IMR-90 (cell line): ENCODE measurements around the gene UBAC1. TPM values are rescaled to one million over a fixed set of nuclear protein-coding genes. Genes with fewer than 3 reads are reported as not detected.

Source experiments
- ATAC-seq: fragments of 200-7000 bp; cut with Tn5 transposase; 2 replicates; pipeline ENCODE4 v1.9.1; 2020; ENCODE audit warnings: low read depth, mild to moderate bottlenecking, moderate library complexity
- BruUV-seq: library from RNA; stranded (reverse); fragments of 400-500 nt; replicated peaks from 2 replicates; lab custom pipeline; 2021; lab: Mats Ljungman, UMichigan
- CTCF ChIA-PET: fragments of 300-600 bp; formaldehyde crosslinking; extraction: SDS; loops from one replicate; lab custom pipeline; 2021; ENCODE audit warnings: antibody characterized with exemption; lab: Yijun Ruan, JAX
- POLR2A ChIA-PET: fragments of 300-600 bp; sonication (Branson Sonifier 250); formaldehyde crosslinking; loops from one replicate; lab custom pipeline; 2022; ENCODE audit warnings: antibody characterized with exemption; ENCODE audit not compliant: unreplicated experiment; lab: Charles Lee
- DNase-seq: peaks from one replicate; pipeline ENCODE4 v3.0.0; 2013
- H2AFZ ChIP-seq: replicated peaks from 2 replicates; pipeline ENCODE3; 2013; ENCODE audit warnings: low read length, mild to moderate bottlenecking; ENCODE audit not compliant: poor library complexity
- H2AK5ac ChIP-seq: 2 replicates; pipeline ENCODE4 v1.6.1; 2013; ENCODE audit warnings: low read depth, low read length, inconsistent platforms
- H2AK9ac ChIP-seq: replicated peaks from 2 replicates; pipeline ENCODE3; 2013; ENCODE audit warnings: mild to moderate bottlenecking, low read depth, low read length, moderate library complexity; ENCODE audit not compliant: poor library complexity
- H2BK120ac ChIP-seq: 2 replicates; pipeline ENCODE4 v1.6.1; 2013; ENCODE audit warnings: low read depth, low read length, inconsistent platforms
- H2BK15ac ChIP-seq: 3 replicates; pipeline ENCODE4 v1.6.1; 2013; ENCODE audit warnings: low read depth, low read length, inconsistent platforms
- H2BK20ac ChIP-seq: 2 replicates; pipeline ENCODE4 v1.6.1; 2013; ENCODE audit warnings: low read depth, mild to moderate bottlenecking, inconsistent platforms, low read length, moderate library complexity
- H2BK5ac ChIP-seq: 2 replicates; pipeline ENCODE4 v1.6.1; 2013; ENCODE audit warnings: mild to moderate bottlenecking, low read depth, low read length, inconsistent platforms; ENCODE audit not compliant: poor library complexity, severe bottlenecking
- H3K14ac ChIP-seq: replicated peaks from 2 replicates; pipeline ENCODE4 v1.6.1; 2013; ENCODE audit warnings: low read depth, low read length, inconsistent platforms
- H3K18ac ChIP-seq: 2 replicates; pipeline ENCODE4 v1.6.1; 2013; ENCODE audit warnings: low read depth, low read length, control low read depth
- H3K23ac ChIP-seq: 2 replicates; pipeline ENCODE4 v1.6.1; 2013; ENCODE audit warnings: low read depth, low read length, inconsistent platforms
- H3K27ac ChIP-seq: 2 replicates; pipeline ENCODE4 v1.5.1; 2013; ENCODE audit warnings: mild to moderate bottlenecking, control low read depth, low read length; ENCODE audit not compliant: insufficient read depth
- H3K27me3 ChIP-seq: 2 replicates; pipeline ENCODE4 v1.6.1; 2013; ENCODE audit warnings: low read length; ENCODE audit not compliant: control insufficient read depth, insufficient read depth
- H3K36me3 ChIP-seq: 2 replicates; pipeline ENCODE4 v1.6.1; 2013; ENCODE audit warnings: low read length, mixed read lengths; ENCODE audit not compliant: control insufficient read depth, insufficient read depth
- H3K4ac ChIP-seq: 2 replicates; pipeline ENCODE4 v1.6.1; 2013; ENCODE audit warnings: low read depth, low read length, inconsistent platforms
- H3K4me1 ChIP-seq: 2 replicates; pipeline ENCODE4 v1.6.1; 2013; ENCODE audit warnings: low read length, mixed read lengths; ENCODE audit not compliant: control insufficient read depth, insufficient read depth
- H3K4me2 ChIP-seq: 2 replicates; pipeline ENCODE4 v1.6.1; 2013; ENCODE audit warnings: low read depth, mild to moderate bottlenecking, control low read depth, low read length, moderate library complexity
- H3K4me3 ChIP-seq: 2 replicates; pipeline ENCODE4 v1.5.1; 2013; ENCODE audit warnings: low read depth, mild to moderate bottlenecking, control low read depth, low read length, moderate library complexity; ENCODE audit not compliant: insufficient read depth
- H3K56ac ChIP-seq: 2 replicates; pipeline ENCODE4 v1.6.1; 2013; ENCODE audit warnings: low read length, inconsistent platforms; ENCODE audit not compliant: insufficient read depth; ENCODE audit errors: extremely low read depth
- H3K79me1 ChIP-seq, 2 experiments: 2 replicates each; pipeline ENCODE4 v1.6.1; 2013; ENCODE audit warnings: low read length in 2 of 2, inconsistent platforms in 1 of 2, low read depth in 1 of 2
- H3K9ac ChIP-seq: 2 replicates; pipeline ENCODE4 v1.6.1; 2013; ENCODE audit warnings: low read depth, low read length, control low read depth
- H3K9me1 ChIP-seq: 2 replicates; pipeline ENCODE4 v1.6.1; 2013; ENCODE audit warnings: low read length, inconsistent platforms; ENCODE audit not compliant: insufficient read depth
- H3K9me3 ChIP-seq: 2 replicates; pipeline ENCODE4 v1.6.1; 2013; ENCODE audit warnings: low read length; ENCODE audit not compliant: control insufficient read depth, insufficient read depth
- H4K20me1 ChIP-seq: 2 replicates; pipeline ENCODE4 v1.6.1; 2013; ENCODE audit warnings: low read length, inconsistent platforms; ENCODE audit not compliant: insufficient read depth
- H4K5ac ChIP-seq: 2 replicates; pipeline ENCODE4 v1.6.1; 2013; ENCODE audit warnings: mild to moderate bottlenecking, low read depth, low read length, control low read depth
- H4K8ac ChIP-seq, 2 experiments: 2 replicates each; pipeline ENCODE4 v1.6.1; 2013; ENCODE audit warnings: low read depth in 2 of 2, low read length in 2 of 2, control low read depth in 1 of 2, inconsistent platforms in 1 of 2
- H4K91ac ChIP-seq: 2 replicates; pipeline ENCODE4 v1.6.1; 2013; ENCODE audit warnings: low read depth, low read length, inconsistent platforms; ENCODE audit not compliant: insufficient read depth
- BHLHE40 ChIP-seq: fragments of 150-350 bp; IDR thresholded peaks from 2 replicates; pipeline ENCODE4 v1.6.1; 2016; ENCODE audit warnings: mild to moderate bottlenecking, low read depth, low read length
- CEBPB ChIP-seq: IDR thresholded peaks from 2 replicates; pipeline ENCODE4 v1.6.1; 2012; ENCODE audit warnings: low read depth, low read length, improper control_type of control experiment
- CHD1 ChIP-seq: IDR thresholded peaks from 2 replicates; pipeline ENCODE4 v1.6.1; 2012; ENCODE audit warnings: low read depth, low read length, improper control_type of control experiment
- CTCF ChIP-seq: conservative IDR thresholded peaks from 2 replicates; pipeline ENCODE4 v1.5.1; 2012; ENCODE audit warnings: mild to moderate bottlenecking, low read depth, low read length, improper control_type of control experiment
- ELK1 ChIP-seq: fragments of 150-350 bp; IDR thresholded peaks from 2 replicates; pipeline ENCODE4 v1.6.1; 2016; ENCODE audit warnings: low read depth, mild to moderate bottlenecking, low read length, moderate library complexity, borderline replicate concordance
- FOS ChIP-seq: fragments of 150-350 bp; IDR thresholded peaks from 2 replicates; pipeline ENCODE4 v1.6.1; 2016; ENCODE audit warnings: low read depth, low read length
- MAFK ChIP-seq: IDR thresholded peaks from 2 replicates; pipeline ENCODE4 v1.6.1; 2012; ENCODE audit warnings: low read depth, low read length, improper control_type of control experiment
- MAZ ChIP-seq: IDR thresholded peaks from 2 replicates; pipeline ENCODE4 v1.6.1; 2012; ENCODE audit warnings: low read depth, mild to moderate bottlenecking, low read length, improper control_type of control experiment, moderate library complexity, borderline replicate concordance
- MXI1 ChIP-seq: IDR thresholded peaks from 2 replicates; pipeline ENCODE4 v1.6.1; 2012; ENCODE audit warnings: low read depth, mild to moderate bottlenecking, low read length, moderate library complexity, borderline replicate concordance
- NFE2L2 ChIP-seq: fragments of 150-350 bp; IDR thresholded peaks from 2 replicates; pipeline ENCODE4 v1.6.1; 2016; ENCODE audit warnings: low read depth, mild to moderate bottlenecking, low read length
- POLR2A ChIP-seq: IDR thresholded peaks from 2 replicates; pipeline ENCODE4 v1.6.1; 2012; ENCODE audit warnings: mild to moderate bottlenecking, low read depth, low read length
- RAD21 ChIP-seq: IDR thresholded peaks from 2 replicates; pipeline ENCODE4 v1.6.1; 2012; ENCODE audit warnings: low read length, improper control_type of control experiment
- RCOR1 ChIP-seq: IDR thresholded peaks from 2 replicates; pipeline ENCODE4 v1.6.1; 2012; ENCODE audit warnings: mild to moderate bottlenecking, low read length, improper control_type of control experiment; ENCODE audit not compliant: insufficient replicate concordance
- RFX5 ChIP-seq: IDR thresholded peaks from 2 replicates; pipeline ENCODE4 v1.8.0; 2012; ENCODE audit warnings: low read depth, mild to moderate bottlenecking, low read length, moderate library complexity
- SMC3 ChIP-seq: fragments of 150-350 bp; IDR thresholded peaks from 2 replicates; pipeline ENCODE4 v1.6.1; 2016; ENCODE audit warnings: low read depth, mild to moderate bottlenecking, antibody characterized with exemption, low read length, moderate library complexity
- USF2 ChIP-seq: fragments of 150-350 bp; IDR thresholded peaks from 2 replicates; pipeline ENCODE4 v1.6.1; 2017; ENCODE audit warnings: mild to moderate bottlenecking, antibody characterized with exemption, low read length, low read depth
- WGBS, 2 experiments: methylation state at CpG; one replicate each; pipeline versions ENCODE4 v1.1.5 to v1.1.7; 2013; ENCODE audit warnings: missing lambda C conversion rate in 2 of 2; ENCODE audit not compliant: insufficient read length in 1 of 2; ENCODE audit errors: extremely low coverage in 2 of 2; 5-methylcytosine and 5-hydroxymethylcytosine counted together
- dilution Hi-C: fragments of 300-500 bp; cut with HindIII; formaldehyde crosslinking; loops from one replicate; pipeline ENCODE4 v1.14.3; 2018; ENCODE audit warnings: low sequenced_read_pairs; ENCODE audit not compliant: unreplicated experiment
- in situ Hi-C: fragments of 300-500 bp; cut with MboI; formaldehyde crosslinking; loops from 3 replicates; pipeline ENCODE4 v1.14.3; 2019; ENCODE audit warnings: low sequenced_read_pairs, inconsistent platforms, mixed read lengths
- intact Hi-C: fragments of 100-400 bp; cut with micrococcal nuclease; formaldehyde crosslinking; loops from 2 replicates; pipeline ENCODE4 v1.10.0; 2022
- polyA plus RNA-seq, 3 experiments: library from polyadenylated mRNA; depleted of rRNA; stranded (reverse); fragments of >200 nt; gene quantifications; 2 replicates each; pipeline ENCODE4 v1.2.3, GENCODE V29; 2012; ENCODE audit warnings: low replicate concordance in 1 of 3
- total RNA-seq: library from RNA; depleted of rRNA; stranded (reverse); fragments of >200 nt; gene quantifications from 2 replicates; pipeline ENCODE4 v1.2.3, GENCODE V29; 2012

The UBAC1 gene
- total and polyA plus RNA-seq, 2 of the 4 experiments (the other 2 are of a cell fraction) = 25.3 to 33.9 TPM

GRCh38 chr9:135968083-135968476 lies 6.9 kb upstream of the UBAC1 start:
- Histone ChIP-seq H3K18ac (no peak overlapping the region), H3K23ac (no peak overlapping the region), H4K91ac (no peak overlapping the region), H3K9me1 (0 out of 2 replicates have a peak, but pooled peaks cover 3% of the 10 kb centered on the region), H3K27ac (no peak overlapping the region), H3K14ac (no peak overlapping the region), H2BK20ac (no peak overlapping the region), H3K56ac (no peak overlapping the region), H3K36me3 (no peaks in the 10 kb centered on the region), H4K8ac (no peak overlapping the region), H3K4me2 (no peak overlapping the region), H3K9me3 (no peaks in the 10 kb centered on the region), H2AFZ (peak overlapping the region; percentile 46), H4K5ac (no peak overlapping the region), H3K9ac (no peak overlapping the region), H2BK15ac (no peak overlapping the region), H4K20me1 (peaks cover 9% of the 10 kb centered on the region), H3K79me1 (0 out of 4 replicates have a peak, but pooled peaks cover 0 to 3% of the 10 kb centered on the region in 2 experiments), H3K27me3 (no peaks in the 10 kb centered on the region; the same call in 1 of the 2 replicates), H2AK9ac (no peak overlapping the region), H3K4me3 (no peak overlapping the region), H3K4me1 (no peaks in the 10 kb centered on the region; the same call in 1 of the 2 replicates), H2AK5ac (0 out of 2 replicates have a peak overlapping the region, but pooled peaks have one; percentile 3), H3K4ac (no peak overlapping the region), H2BK120ac (no peak overlapping the region), H2BK5ac (no peak overlapping the region)
- WGBS, 2 experiments = no CpG with 5 or more reads among the region's 5 CpGs
- ChIA-PET POLR2A (no interaction called here), CTCF (interaction anchor here (1.1 to 2.5 kb wide), 4 partner anchors 83 to 155 kb away, joined by 3 to 15 read pairs (median 4); no protein-coding TSS in a partner anchor)
- intact Hi-C loops (no loop called here), in situ Hi-C loops (no loop called here), dilution Hi-C loops (no loop called here)
- DNase-seq (no peak), ATAC-seq (0 out of 2 replicates have a peak, but pooled peaks have one; percentile 4)
- TF ChIP-seq FOS = no peak
- TF ChIP-seq BHLHE40 = no peak
- TF ChIP-seq RAD21 = no peak
- no peak for TF ChIP-seq NFE2L2
- TF ChIP-seq ELK1 = no peak
- no peak for TF ChIP-seq POLR2A
- TF ChIP-seq CEBPB = no peak
- no peak for TF ChIP-seq MAFK
- TF ChIP-seq MXI1 = no peak
- no peak for TF ChIP-seq RFX5
- no peak for TF ChIP-seq CTCF
- TF ChIP-seq CHD1 = no peak
- TF ChIP-seq RCOR1 = no peak
- TF ChIP-seq SMC3 = no peak
- no peak for TF ChIP-seq USF2
- no peak for TF ChIP-seq MAZ
- no TSS peak for BruUV-seq
